Activated CD8-positive, alpha-beta T cell treated with anti-CD3 and anti-CD28 coated beads, Interleukin-2, amount 10 ng/mL, durations not matched to agents 7 days and 5 days (primary cell): ENCODE results near the gene TBC1D16. TPM values are rescaled to one million over a fixed set of nuclear protein-coding genes. Genes with fewer than 3 reads are reported as not detected.
A peak's percentile ranks its signal among the peaks of the same experiment; 100 is the strongest.

Source experiments
- ATAC-seq: fragments of 150-1000 bp; cut with Tn5 transposase; one replicate; pipeline ENCODE4 v1.10.0; 2021; ENCODE audit warnings: moderate library complexity
- CTCF ChIA-PET: fragments of 350-600 bp; sonication (Branson Sonifier 250); formaldehyde crosslinking; loops from one replicate; lab custom pipeline; 2021; ENCODE audit warnings: antibody characterized with exemption; lab: Charles Lee
- POLR2A ChIA-PET: fragments of 350-600 bp; sonication (Branson Sonifier 250); formaldehyde crosslinking; loops from one replicate; lab custom pipeline; 2021; ENCODE audit warnings: antibody characterized with exemption; lab: Charles Lee
- DNase-seq: peaks from one replicate; pipeline ENCODE4 v3.0.0-alpha.2; 2020
- H3K27ac Mint-ChIP-seq: one replicate; pipeline ENCODE4 v1.8.0; 2021; ENCODE audit warnings: mild to moderate bottlenecking, mixed read lengths
- H3K27me3 Mint-ChIP-seq: one replicate; pipeline ENCODE4 v1.8.0; 2021; ENCODE audit warnings: low read depth, mixed read lengths
- H3K36me3 Mint-ChIP-seq: one replicate; pipeline ENCODE4 v1.8.0; 2021; ENCODE audit warnings: low read depth, mixed read lengths
- H3K4me1 Mint-ChIP-seq: one replicate; pipeline ENCODE4 v1.8.0; 2021; ENCODE audit warnings: low read depth, mixed read lengths
- H3K4me3 Mint-ChIP-seq: one replicate; pipeline ENCODE4 v1.8.0; 2021; ENCODE audit warnings: mild to moderate bottlenecking, mixed read lengths
- H3K9me3 Mint-ChIP-seq: one replicate; pipeline ENCODE4 v1.8.0; 2022; ENCODE audit warnings: mixed read lengths; ENCODE audit not compliant: insufficient read depth
- total RNA-seq, 2 experiments: library from RNA; stranded (reverse); gene quantifications; one replicate each; pipeline ENCODE4 v1.2.3, GENCODE V29; 2021

The TBC1D16 gene
- total RNA-seq, 2 experiments from 2014 or later, result 1.3 to 2.1 TPM

DNA sequence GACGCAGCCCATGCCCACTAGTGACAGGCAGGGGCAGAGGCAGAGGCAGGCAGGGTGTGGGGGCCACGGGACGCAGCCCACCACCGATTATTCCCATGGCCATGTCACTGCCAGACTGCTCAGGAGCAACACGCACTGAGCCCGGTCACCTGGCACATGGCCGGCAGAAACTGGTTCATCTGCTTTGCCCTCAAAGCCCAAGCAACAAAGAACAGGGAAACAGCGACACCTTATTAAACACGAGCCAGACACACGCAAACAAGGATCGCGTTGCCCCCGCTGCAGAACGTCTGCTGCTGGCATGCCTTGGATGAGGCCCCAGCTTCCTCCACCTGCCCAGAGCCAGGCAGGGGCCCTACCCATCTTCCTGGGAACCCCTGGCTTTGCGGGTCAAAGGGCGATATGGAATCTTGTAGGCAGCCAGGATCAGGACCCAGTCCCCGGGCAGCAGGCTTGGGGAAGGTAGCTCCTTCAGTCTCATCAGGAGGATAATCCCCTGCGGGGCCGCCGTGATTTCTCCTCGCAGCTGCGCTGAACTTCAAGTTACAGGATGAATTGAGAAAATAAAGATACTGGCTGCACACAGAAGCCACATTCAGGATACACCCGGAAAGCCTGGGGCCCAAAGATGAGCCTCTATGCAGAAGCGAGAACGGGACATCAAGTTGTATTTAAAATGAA is 4.8 kb downstream of the TBC1D16 start:
- ATAC-seq, result no peak
- DNase-seq, result no peak
- peaks cover 21% of the 10 kb centered on the region for H3K27me3 Mint-ChIP-seq
- no peaks in the 10 kb centered on the region for H3K9me3 Mint-ChIP-seq
- POLR2A ChIA-PET, result no interaction called here
- H3K27ac Mint-ChIP-seq, result no peak overlapping the region
- CTCF ChIA-PET, result no interaction called here
- H3K36me3 Mint-ChIP-seq, result no peaks in the 10 kb centered on the region
- H3K4me1 Mint-ChIP-seq, result peaks cover 9% of the 10 kb centered on the region
- H3K4me3 Mint-ChIP-seq, result no peak overlapping the region

DNA sequence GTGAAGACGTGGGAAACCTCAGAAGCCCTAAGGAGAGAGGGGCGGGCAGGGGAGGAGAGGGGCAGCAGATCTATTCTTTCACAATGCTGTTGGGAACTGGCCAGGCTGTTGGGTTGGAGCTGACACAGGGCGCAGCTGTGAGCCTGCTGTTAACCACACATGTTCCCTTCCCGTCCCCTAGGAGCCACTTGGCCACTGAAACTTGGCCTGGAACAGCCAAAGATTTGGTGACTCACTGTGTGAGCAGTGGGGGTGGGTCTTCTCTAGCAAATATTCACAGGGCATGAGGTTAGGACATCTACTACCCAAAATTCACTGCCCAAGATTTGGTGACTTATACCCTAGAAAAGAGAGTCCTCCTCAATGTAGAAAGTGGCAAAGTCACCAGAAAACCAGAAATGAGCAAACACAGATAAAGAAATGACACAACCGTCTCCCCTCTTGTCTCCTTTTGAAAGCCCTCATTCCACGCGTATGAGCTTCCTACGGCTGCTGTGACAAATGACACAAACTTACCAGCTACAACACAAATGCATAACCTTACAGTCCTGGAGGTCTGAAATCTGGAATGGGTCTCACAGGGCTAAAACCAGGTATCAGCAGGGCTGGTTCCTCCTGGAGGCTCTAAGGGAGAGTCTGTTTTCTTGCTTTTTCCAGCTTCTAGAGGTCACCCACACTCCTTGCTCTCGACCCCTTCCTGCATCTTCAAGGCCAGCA is 6.3 kb downstream of the TBC1D16 start:
- ATAC-seq (no peak), DNase-seq (no peak)
- CTCF ChIA-PET, result interaction anchor here (3.6 kb wide), 1 partner anchor 21 kb away, joined by 17 read pairs; no protein-coding TSS in a partner anchor
- no peaks in the 10 kb centered on the region for H3K4me1 Mint-ChIP-seq
- peaks cover 12% of the 10 kb centered on the region for H3K27me3 Mint-ChIP-seq
- no peak overlapping the region for H3K27ac Mint-ChIP-seq
- H3K4me3 Mint-ChIP-seq, result no peak overlapping the region
- no peaks in the 10 kb centered on the region for H3K9me3 Mint-ChIP-seq
- no peaks in the 10 kb centered on the region for H3K36me3 Mint-ChIP-seq
- POLR2A ChIA-PET, result no interaction called here

DNA sequence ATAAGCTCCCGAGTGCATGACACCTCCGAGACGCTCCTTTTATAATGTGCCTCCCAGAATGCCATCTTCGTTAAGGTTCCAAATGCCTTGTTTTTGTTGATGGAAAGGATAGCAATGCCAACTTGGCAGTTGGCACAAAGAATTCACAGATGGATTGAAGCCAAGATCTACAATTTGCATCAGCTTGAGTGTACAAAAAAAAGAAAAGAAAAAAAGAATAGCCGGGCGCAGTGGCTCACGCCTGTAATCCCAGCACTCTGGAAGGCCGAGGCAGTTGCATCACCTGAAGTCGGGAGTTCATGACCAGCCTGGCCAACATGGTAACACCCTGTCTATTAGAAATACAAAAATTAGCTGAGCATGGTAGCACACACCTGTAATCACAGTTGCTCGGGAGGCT is 7.6 kb downstream of the TBC1D16 start:
- H3K27me3 Mint-ChIP-seq, result peaks cover 3% of the 10 kb centered on the region
- POLR2A ChIA-PET, result no interaction called here
- DNase-seq, result no peak

DNA sequence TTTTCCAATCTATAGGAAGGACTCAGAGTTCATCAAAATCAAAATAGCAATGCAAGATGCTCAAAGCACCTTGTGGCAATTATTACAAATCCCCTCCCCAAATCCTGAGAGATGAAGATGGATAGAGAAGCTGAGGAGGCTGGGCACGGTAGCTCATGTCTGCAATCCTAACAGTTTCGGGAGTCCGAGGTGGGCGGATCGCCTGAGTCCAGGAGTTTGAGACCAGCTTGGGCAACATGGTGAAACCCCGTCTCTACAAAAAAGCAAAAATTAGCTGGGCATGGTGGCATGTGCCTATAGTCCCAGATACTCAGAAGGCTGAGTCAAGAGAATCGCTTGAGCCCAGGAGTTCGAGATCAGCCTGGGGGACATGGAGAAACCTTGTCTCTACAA is 8.6 kb downstream of the TBC1D16 start:
- no peaks in the 10 kb centered on the region for H3K4me1 Mint-ChIP-seq
- no peak overlapping the region for H3K27ac Mint-ChIP-seq
- ChIA-PET CTCF (interaction anchor here (3.6 kb wide), 1 partner anchor 19 kb away, joined by 17 read pairs; no protein-coding TSS in a partner anchor), POLR2A (no interaction called here)
- no peaks in the 10 kb centered on the region for H3K36me3 Mint-ChIP-seq
- no peak overlapping the region for H3K4me3 Mint-ChIP-seq
- H3K9me3 Mint-ChIP-seq, result no peaks in the 10 kb centered on the region
- no peaks in the 10 kb centered on the region for H3K27me3 Mint-ChIP-seq
- DNase-seq (no peak), ATAC-seq (no peak)

More for the DNA sequence above, 7.6 kb downstream of the TBC1D16 start:
- Mint-ChIP-seq H3K9me3 (no peaks in the 10 kb centered on the region), H3K36me3 (no peaks in the 10 kb centered on the region), H3K4me1 (no peaks in the 10 kb centered on the region), H3K4me3 (no peak overlapping the region), H3K27ac (no peak overlapping the region)
- no peak for ATAC-seq
- CTCF ChIA-PET, result interaction anchor here (0.7 to 3.6 kb wide), 2 partner anchors 20 to 73 kb away, joined by 3 to 17 read pairs; partner anchors contain the start of gene GAA

DNA sequence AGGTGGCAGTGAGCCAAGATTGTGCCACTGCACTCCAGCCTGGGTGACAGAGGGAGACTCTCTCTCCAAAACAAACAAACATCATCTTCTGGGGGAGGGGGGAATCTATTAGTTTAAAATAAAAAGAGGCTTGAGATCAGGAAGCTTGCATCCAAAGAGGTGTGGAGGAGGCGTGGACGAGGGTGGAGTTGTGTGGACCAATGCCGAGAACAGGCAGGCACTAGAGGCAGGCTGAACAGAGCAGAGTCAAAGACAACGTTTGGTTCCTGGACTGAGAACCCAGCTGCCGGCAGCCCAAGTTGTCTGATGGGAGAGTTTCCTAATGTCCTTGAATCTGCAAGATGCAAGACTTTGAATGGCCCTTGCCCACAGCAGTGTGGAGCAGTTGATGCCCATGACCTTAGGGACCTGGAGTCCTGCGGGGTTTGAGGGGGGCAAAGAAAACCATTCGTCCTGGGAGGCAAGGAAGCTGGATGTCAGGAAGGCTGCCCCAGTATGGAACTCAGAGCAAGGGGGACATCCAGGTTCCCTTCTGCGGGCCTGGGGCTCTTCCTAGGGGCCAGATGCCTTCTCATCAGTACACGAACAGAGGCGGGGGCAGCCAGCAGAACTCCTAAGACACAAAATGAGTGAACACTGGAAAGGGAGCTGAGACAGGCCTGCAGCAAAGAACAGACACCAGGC is 9.2 kb downstream of the TBC1D16 start:
- no peak for ATAC-seq
- H3K4me1 Mint-ChIP-seq, result no peaks in the 10 kb centered on the region
- H3K27me3 Mint-ChIP-seq, result no peaks in the 10 kb centered on the region
- no peaks in the 10 kb centered on the region for H3K9me3 Mint-ChIP-seq
- DNase-seq, result no peak
- POLR2A ChIA-PET, result no interaction called here
- no peak overlapping the region for H3K4me3 Mint-ChIP-seq
- CTCF ChIA-PET, result interaction anchor here (3.6 kb wide), 1 partner anchor 18 kb away, joined by 17 read pairs; no protein-coding TSS in a partner anchor
- no peak overlapping the region for H3K27ac Mint-ChIP-seq
- no peaks in the 10 kb centered on the region for H3K36me3 Mint-ChIP-seq

DNA sequence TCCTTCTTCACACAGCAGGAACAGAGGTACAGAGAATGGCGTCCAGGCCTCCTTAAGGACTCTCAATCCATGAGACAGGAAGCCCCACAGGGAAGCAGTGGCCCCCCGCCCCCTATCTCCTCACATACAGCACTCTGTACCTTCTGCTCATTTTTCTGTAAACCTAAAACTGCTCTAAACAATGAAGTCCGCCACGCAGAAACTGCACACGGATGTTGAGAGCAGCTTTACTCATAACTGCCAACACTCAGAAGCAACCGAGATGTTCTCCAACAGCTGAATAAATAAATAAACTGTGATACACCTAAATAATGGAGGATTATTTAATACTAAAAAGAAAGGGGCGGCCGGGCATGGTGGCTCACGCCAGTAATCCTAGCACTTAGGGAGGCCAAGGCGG is 9.9 kb downstream of the TBC1D16 start:
- H3K4me3 Mint-ChIP-seq, result no peak overlapping the region
- H3K36me3 Mint-ChIP-seq, result no peaks in the 10 kb centered on the region
- no peaks in the 10 kb centered on the region for H3K4me1 Mint-ChIP-seq
- CTCF ChIA-PET, result no interaction called here
- ATAC-seq (no peak), DNase-seq (no peak)
- no peaks in the 10 kb centered on the region for H3K27me3 Mint-ChIP-seq
- H3K9me3 Mint-ChIP-seq, result no peaks in the 10 kb centered on the region
- H3K27ac Mint-ChIP-seq, result no peak overlapping the region
- POLR2A ChIA-PET, result interaction anchor here (0.6 kb wide), 1 partner anchor 31 kb away, joined by 3 read pairs; no protein-coding TSS in a partner anchor

DNA sequence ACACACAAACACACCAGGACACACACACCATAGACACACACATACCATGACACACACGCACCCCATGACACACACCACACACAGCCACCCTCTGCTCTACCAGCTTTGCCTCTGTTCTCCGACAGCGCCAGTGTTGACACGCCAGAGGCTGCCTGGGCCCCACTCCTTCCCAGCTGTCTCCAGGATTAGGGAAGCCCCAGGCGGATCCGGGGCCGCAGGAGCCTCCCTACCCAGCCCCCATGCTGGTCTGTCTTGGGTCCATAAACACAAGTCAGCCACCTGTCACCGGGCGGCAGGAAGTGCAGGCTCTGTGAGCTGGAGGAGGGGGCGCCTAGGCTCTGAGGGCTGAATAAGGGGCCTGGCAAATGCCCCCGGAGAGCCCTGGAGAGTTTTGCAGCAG is 10.5 kb downstream of the TBC1D16 start:
- Mint-ChIP-seq H3K27me3 (no peaks in the 10 kb centered on the region), H3K9me3 (no peaks in the 10 kb centered on the region), H3K36me3 (no peaks in the 10 kb centered on the region), H3K27ac (no peak overlapping the region), H3K4me3 (no peak overlapping the region), H3K4me1 (no peaks in the 10 kb centered on the region)
- no peak for DNase-seq
- ChIA-PET POLR2A (no interaction called here), CTCF (no interaction called here)
- no peak for ATAC-seq

DNA sequence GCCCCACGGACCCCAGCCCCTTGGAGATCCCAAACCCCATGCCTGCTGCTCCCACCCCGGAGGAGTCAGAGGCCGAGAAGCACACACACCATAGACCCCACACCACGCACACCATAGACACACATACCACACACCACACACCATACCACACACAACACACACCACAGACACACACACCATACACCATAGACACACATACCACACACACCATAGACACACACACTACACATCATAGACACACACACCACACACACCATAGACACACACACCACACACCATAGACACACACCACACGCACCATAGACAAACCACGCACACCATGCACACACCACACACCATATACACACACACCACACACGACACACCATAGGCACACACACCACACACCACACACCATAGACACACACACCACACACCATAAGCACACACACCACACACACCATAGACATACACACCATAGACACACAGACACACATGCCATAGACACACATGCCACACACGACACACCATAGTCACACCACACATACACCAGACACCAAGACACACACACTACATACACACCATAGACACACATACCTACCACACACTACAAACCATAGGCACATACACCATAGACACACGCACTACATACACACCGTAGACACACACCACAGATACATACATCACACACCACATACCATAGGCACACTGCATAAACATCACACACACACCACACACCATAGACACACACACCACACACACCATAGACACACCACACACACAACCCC is 11.3 kb downstream of the TBC1D16 start:
- ChIA-PET POLR2A (no interaction called here), CTCF (no interaction called here)
- ATAC-seq, result peak; percentile 17
- Mint-ChIP-seq H3K27ac (no peak overlapping the region), H3K9me3 (no peaks in the 10 kb centered on the region), H3K36me3 (no peaks in the 10 kb centered on the region), H3K27me3 (no peaks in the 10 kb centered on the region), H3K4me1 (no peaks in the 10 kb centered on the region), H3K4me3 (no peak overlapping the region)
- DNase-seq, result no peak

DNA sequence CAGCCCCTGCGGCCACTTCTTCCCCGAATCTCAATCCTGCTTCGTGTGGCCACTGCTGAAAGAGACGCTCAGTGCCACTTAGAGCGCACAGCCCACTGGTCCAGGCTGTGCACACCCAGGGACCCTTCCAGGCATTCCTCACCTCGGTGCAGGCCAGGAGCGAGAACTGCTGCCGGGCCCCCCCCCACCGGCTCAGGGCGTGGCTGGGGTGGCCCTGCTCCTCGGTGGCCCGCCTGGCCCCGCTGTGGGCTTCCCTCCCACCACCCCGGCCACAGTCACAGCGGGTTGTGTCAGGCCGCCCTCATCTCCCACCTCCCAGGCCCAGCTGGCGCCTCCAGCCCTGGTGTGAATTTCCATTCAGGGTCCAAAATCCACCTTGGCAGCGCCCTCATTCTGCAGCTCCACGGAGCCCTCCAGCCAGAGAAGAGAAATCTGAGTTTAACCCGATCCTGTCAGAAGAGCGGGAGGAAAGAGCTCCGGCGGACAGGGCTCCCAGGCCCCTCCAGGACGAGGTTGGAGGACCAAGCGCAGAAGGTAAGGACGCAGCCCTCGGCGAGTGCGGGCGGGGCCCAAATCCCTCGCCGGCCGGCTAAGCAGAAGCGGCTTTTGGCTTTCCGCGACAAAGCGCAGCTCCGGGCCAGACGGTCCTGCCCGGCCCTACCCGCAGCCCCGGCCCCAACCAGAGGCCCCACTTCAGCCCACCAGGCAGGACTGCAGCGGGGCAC is 12.0 kb downstream of the TBC1D16 start:
- Mint-ChIP-seq H3K4me1 (no peaks in the 10 kb centered on the region), H3K9me3 (no peaks in the 10 kb centered on the region), H3K4me3 (no peak overlapping the region), H3K36me3 (no peaks in the 10 kb centered on the region), H3K27ac (no peak overlapping the region), H3K27me3 (no peaks in the 10 kb centered on the region)
- ATAC-seq (no peak), DNase-seq (no peak)
- POLR2A ChIA-PET, result no interaction called here
- CTCF ChIA-PET, result no interaction called here

DNA sequence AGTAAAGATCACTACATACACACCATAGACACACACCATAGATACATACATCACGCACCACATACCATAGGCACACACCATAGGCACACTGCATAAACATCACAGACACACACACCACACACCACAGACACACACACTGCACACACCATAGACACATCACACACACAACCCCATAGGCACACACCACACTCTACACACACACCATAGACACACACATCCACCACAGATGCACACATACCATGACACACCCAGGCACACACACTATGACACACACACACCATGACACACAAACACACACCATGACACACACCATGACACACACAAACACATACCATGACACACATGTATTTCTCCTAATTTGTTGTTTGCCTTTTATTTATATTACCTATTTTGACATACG is 14.1 kb downstream of the TBC1D16 start:
- ATAC-seq (no peak), DNase-seq (no peak)
- H3K9me3 Mint-ChIP-seq, result no peaks in the 10 kb centered on the region
- ChIA-PET POLR2A (no interaction called here), CTCF (interaction anchor here (1.7 kb wide), 1 partner anchor 13 kb away, joined by 9 read pairs; no protein-coding TSS in a partner anchor)
- H3K4me3 Mint-ChIP-seq, result no peak overlapping the region
- H3K4me1 Mint-ChIP-seq, result no peaks in the 10 kb centered on the region
- no peak overlapping the region for H3K27ac Mint-ChIP-seq
- H3K27me3 Mint-ChIP-seq, result no peaks in the 10 kb centered on the region
- no peaks in the 10 kb centered on the region for H3K36me3 Mint-ChIP-seq
